AG04450 (cell line): ENCODE measurements around the gene RILP. TPM values are rescaled to one million over a fixed set of nuclear protein-coding genes. Genes with fewer than 3 reads are reported as not detected.
"Not testable (repeated sequence)": the region's sequence is repeated elsewhere in the genome, so short reads cannot be mapped to it uniquely, and the experiment has no call there.

Source experiments
- CTCF ChIA-PET: fragments of 300-600, 350-600 bp; formaldehyde crosslinking; extraction: SDS; loops from one replicate; lab custom pipeline; 2022; ENCODE audit warnings: antibody characterized with exemption, inconsistent platforms; lab: Charles Lee
- POLR2A ChIA-PET: fragments of 350-600 bp; formaldehyde crosslinking; extraction: SDS; loops from one replicate; lab custom pipeline; 2021; ENCODE audit warnings: antibody characterized with exemption, inconsistent platforms; lab: Yijun Ruan, JAX
- DNase-seq: peaks from one replicate; pipeline ENCODE4 v3.0.0-alpha.2; 2011; ENCODE audit warnings: low read depth, low spot score
- H3K27ac ChIP-seq: one replicate; pipeline ENCODE4 v1.5.1; 2012; ENCODE audit warnings: low read depth, low read length, control low read depth
- H3K27me3 ChIP-seq: one replicate; pipeline ENCODE4 v1.6.0; 2012; ENCODE audit warnings: low read length; ENCODE audit not compliant: control insufficient read depth, insufficient read depth
- H3K4me3 ChIP-seq: 2 replicates; pipeline ENCODE4 v1.5.1; 2011; ENCODE audit warnings: mild to moderate bottlenecking, low read depth, low read length, control low read depth
- H3K9me3 ChIP-seq: 2 replicates; pipeline ENCODE4 v1.5.1; 2012; ENCODE audit warnings: low read length; ENCODE audit not compliant: control insufficient read depth, insufficient read depth
- polyA plus RNA-seq: library from polyadenylated mRNA; depleted of rRNA; stranded (reverse); fragments of >200 nt; gene quantifications from 2 replicates; pipeline ENCODE4 v1.2.3, GENCODE V29; 2011
- TF ChIP-seq, protein P1 (sequence below): IDR thresholded peaks from 2 replicates; pipeline ENCODE4 v1.5.1; 2011; ENCODE audit warnings: low read depth, low read length, control low read depth, inconsistent platforms

The RILP gene
- polyA plus RNA-seq, 1 experiment: 5.8 TPM

DNA sequence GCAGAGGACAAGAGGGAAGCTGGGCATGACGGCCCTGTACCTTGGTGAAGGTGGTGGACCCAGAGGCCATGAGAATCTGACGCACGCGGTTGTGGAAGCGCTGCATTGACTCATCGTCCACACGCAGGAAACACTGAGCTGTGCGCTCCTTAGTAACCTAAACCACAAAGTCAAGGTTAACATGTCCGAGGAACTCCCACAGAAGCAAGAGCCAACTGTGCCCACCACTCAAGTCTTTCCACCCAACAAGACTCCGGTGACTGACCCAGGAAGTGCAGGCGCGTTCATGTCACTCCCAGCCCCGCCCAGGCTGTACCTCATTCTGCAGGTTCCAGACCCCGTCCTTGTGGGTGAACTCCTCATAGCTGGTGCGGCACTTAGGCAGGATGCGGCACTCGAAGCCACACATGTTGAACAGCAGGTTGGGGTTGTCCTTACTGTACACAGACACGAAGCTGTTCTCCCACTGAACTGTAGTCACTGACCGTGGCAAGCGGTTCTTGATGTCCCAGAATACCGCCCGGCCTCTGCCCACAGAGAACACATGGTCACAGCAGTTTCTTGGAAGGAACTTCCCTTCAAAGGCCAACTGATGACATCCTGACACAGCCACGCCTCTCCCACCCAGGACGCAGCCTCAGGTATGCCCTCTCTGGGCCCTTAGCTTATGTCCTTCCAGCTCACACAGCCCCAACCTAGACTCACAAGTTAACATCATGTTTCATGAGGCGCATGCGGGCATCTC is 23.5 kb upstream of the RILP start:
- TF ChIP-seq, protein P1, sequence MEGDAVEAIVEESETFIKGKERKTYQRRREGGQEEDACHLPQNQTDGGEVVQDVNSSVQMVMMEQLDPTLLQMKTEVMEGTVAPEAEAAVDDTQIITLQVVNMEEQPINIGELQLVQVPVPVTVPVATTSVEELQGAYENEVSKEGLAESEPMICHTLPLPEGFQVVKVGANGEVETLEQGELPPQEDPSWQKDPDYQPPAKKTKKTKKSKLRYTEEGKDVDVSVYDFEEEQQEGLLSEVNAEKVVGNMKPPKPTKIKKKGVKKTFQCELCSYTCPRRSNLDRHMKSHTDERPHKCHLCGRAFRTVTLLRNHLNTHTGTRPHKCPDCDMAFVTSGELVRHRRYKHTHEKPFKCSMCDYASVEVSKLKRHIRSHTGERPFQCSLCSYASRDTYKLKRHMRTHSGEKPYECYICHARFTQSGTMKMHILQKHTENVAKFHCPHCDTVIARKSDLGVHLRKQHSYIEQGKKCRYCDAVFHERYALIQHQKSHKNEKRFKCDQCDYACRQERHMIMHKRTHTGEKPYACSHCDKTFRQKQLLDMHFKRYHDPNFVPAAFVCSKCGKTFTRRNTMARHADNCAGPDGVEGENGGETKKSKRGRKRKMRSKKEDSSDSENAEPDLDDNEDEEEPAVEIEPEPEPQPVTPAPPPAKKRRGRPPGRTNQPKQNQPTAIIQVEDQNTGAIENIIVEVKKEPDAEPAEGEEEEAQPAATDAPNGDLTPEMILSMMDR: no peak
- DNase-seq: no peak
- Histone ChIP-seq H3K27me3 (no peaks in the 10 kb centered on the region), H3K4me3 (no peak overlapping the region), H3K9me3 (no peaks in the 10 kb centered on the region), H3K27ac (peak overlapping the region; percentile 11)
- CTCF ChIA-PET: no interaction called here
- POLR2A ChIA-PET: no interaction called here

DNA sequence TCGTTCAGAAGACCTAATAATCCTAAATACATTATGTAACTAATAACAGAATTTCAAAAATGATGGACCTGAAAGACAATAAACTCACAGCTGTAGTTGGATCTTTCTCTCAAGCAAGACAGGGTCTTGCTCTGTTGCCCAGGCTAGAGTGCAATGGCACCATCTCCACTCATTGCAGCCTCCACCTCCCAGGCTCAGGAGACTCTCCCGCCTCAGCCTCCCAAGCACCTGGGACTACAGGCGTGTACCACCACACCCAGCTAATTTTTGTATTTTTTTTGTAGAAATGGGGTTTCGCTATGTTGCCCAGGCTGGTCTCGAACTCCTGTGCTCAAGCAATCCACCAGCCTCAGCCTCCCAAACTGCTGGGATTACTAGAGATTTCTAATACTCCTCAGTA is 14.3 kb upstream of the RILP start:
- CTCF ChIA-PET: interaction anchor here (1.6 to 3.0 kb wide), 3 partner anchors 14 to 90 kb away, joined by 6 to 18 read pairs (median 11); partner anchors contain the start of gene RILP

DNA sequence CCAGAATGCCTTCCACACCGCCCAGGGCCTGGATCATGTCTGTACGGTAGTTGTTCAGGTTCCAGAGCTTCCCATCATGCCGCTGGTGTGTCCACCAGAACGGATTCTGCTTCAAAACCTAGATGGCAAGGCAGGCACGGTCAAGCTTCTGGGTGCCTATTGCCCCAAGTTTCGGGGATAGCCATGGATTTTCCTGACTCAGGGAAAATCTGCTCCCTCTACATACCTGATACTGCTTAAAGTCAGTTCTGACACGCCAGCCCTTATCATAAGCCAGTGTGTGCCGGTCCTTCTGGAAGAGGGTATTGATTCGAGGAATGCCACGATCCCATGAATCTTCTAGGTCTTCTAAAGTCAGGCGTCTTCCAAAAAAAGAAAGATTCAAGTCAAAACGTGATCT is 11.4 kb upstream of the RILP start:
- Histone ChIP-seq H3K27me3 (no peaks in the 10 kb centered on the region), H3K9me3 (no peaks in the 10 kb centered on the region), H3K4me3 (no peak overlapping the region), H3K27ac (no peak overlapping the region)
- TF ChIP-seq, protein P1: no peak
- ChIA-PET POLR2A (interaction anchor here (0.8 to 1.3 kb wide), 2 partner anchors 12 to 53 kb away, joined by 3 read pairs; partner anchors contain the start of gene RILP), CTCF (interaction anchor here (0.7 to 1.3 kb wide), 2 partner anchors 9 to 13 kb away, joined by 4 to 6 read pairs; no protein-coding TSS in a partner anchor)
- no peak for DNase-seq

More for the DNA sequence above, 14.3 kb upstream of the RILP start:
- H3K4me3 ChIP-seq, H3K27me3 ChIP-seq, H3K9me3 ChIP-seq, H3K27ac ChIP-seq, POLR2A ChIA-PET, DNase-seq: not testable (repeated sequence)

DNA sequence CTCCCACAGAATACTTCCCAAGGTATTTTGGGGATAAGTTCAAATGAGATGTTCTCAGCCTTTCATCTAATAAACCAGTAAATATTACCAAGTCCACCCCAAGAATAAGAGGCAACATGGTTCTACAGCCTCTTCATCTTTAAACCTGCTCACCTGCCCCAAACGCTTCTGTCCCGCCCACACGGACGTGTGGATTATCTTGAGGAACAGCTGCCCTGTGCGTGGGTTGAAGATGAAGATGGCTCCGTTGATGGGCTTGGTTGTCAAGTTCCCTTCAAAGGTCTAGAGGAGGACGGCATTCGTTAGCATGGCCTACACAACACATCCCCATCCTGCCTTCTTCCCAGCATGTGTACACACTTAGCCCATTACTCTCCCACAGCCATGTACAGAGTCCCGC is 8.4 kb upstream of the RILP start:
- DNase-seq: no peak
- TF ChIP-seq, protein P1: no peak
- H3K27ac ChIP-seq: no peak overlapping the region
- H3K9me3 ChIP-seq: no peaks in the 10 kb centered on the region
- CTCF ChIA-PET: interaction anchor here (1.0 to 1.7 kb wide), 2 partner anchors 10 kb away, joined by 4 to 5 read pairs; no protein-coding TSS in a partner anchor
- no peaks in the 10 kb centered on the region for H3K27me3 ChIP-seq
- no peak overlapping the region for H3K4me3 ChIP-seq
- POLR2A ChIA-PET: interaction anchor here (1.4 kb wide), 1 partner anchor 59 kb away, joined by 3 read pairs; no protein-coding TSS in a partner anchor

DNA sequence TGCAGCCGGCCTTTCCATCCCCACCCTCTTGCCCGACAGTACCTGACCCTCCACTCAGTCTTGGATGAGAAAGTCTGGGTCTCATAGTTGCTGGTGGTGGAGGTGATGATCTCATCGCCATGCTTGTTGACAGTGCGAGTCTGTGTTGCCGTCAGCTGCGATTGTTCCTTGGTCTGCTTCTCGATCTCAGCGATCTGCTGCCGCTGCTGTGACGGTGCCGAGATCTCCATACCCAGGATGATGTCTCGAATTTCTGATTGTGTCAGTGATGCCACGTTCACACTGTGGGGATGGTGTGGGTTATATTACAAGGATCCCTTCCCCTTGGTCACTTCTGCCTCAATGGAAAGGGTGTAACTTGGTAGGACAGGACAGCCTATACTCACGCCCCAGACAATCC is 4.1 kb upstream of the RILP start:
- Histone ChIP-seq H3K27me3 (no peaks in the 10 kb centered on the region), H3K27ac (no peak overlapping the region), H3K9me3 (no peaks in the 10 kb centered on the region), H3K4me3 (no peak overlapping the region)
- CTCF ChIA-PET: no interaction called here
- TF ChIP-seq, protein P1: no peak
- DNase-seq: no peak
- POLR2A ChIA-PET: no interaction called here

DNA sequence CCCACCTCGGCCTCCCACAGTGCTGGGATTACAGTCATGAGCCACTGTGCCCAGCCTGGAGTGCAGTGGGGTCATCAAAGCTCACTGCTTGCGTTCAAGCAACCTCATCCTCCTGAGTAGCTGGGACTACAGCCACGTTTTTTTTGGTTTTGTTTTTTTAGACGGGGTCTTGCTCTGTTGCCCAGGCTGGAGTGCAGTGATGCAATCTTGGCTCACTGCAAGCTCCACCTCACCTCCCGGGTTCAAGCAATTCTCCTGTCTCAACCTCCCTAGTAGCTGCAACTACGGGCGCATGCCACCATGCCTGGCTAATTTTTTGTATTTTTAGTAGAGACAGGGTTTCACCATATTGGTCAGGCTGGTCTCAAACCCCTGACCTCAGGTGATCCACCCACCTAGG is 3.1 kb upstream of the RILP start:
- CTCF ChIA-PET: interaction anchor here (0.7 kb wide), 1 partner anchor 131 kb away, joined by 4 read pairs; no protein-coding TSS in a partner anchor

More for the DNA sequence above, 3.1 kb upstream of the RILP start:
- H3K9me3 ChIP-seq, H3K27ac ChIP-seq, H3K4me3 ChIP-seq, H3K27me3 ChIP-seq, DNase-seq: not testable (repeated sequence)
- POLR2A ChIA-PET: interaction anchor here (0.6 to 4.5 kb wide), 2 partner anchors 39 to 62 kb away, joined by 9 to 48 read pairs; no protein-coding TSS in a partner anchor
